BLaER1 treated with 17β-estradiol and CSF1 and Interleukin-3, amounts not matched to agents 10 nM and 100 nM (cell line): Measurements from ENCODE around the gene HDAC10.

Source experiments
- H3K27ac ChIP-seq, 11 experiments: shearing (Covaris generic); formaldehyde crosslinking; 2 replicates each; pipeline ENCODE4 v1.8.1; 2022
- H3K27me3 ChIP-seq, 11 experiments: shearing (Covaris generic); formaldehyde crosslinking; 2 replicates each; pipeline ENCODE4 v1.8.1; 2022
- H3K36me3 ChIP-seq, 11 experiments: shearing (Covaris generic); formaldehyde crosslinking; 2 replicates each; pipeline ENCODE4 v1.8.1; 2022
- H3K4me1 ChIP-seq, 10 experiments: shearing (Covaris generic); formaldehyde crosslinking; 2 replicates each; pipeline ENCODE4 v1.8.1; 2022
- H3K4me2 ChIP-seq, 11 experiments: shearing (Covaris generic); formaldehyde crosslinking; 2 replicates each; pipeline ENCODE4 v1.8.1; 2022
- H3K4me3 ChIP-seq, 10 experiments: shearing (Covaris generic); formaldehyde crosslinking; 2 replicates each; pipeline ENCODE4 v1.8.1; 2022
- H3K9ac ChIP-seq, 11 experiments: shearing (Covaris generic); formaldehyde crosslinking; 2 replicates each; pipeline ENCODE4 v1.8.1; 2022
- H3K9me3 ChIP-seq, 11 experiments: shearing (Covaris generic); formaldehyde crosslinking; replicated peaks in 1 of 11; 2 replicates each; pipeline ENCODE4 v1.8.1; 2022
- H4K20me1 ChIP-seq, 11 experiments: shearing (Covaris generic); formaldehyde crosslinking; 2 replicates each; pipeline ENCODE4 v1.8.1; 2022
- Cebpa-rat ChIP-seq, 11 experiments: shearing (Covaris generic); IDR thresholded peaks; 2 replicates each; pipeline ENCODE4 v1.8.1; 2022

Gene HDAC10

GRCh38 chr22:50238755-50239154 is 12.3 kb downstream of the HDAC10 start:
- H4K20me1 ChIP-seq: peaks cover 62 to 100% (median 92%) of the 10 kb centered on the region in 11 experiments
- TF ChIP-seq Cebpa-rat (IDR thresholded peaks at IDR 0.05): no peak
- peak overlapping the region; percentile 25 to 97 (median 53); a peak in 20 of 22 replicates for H3K4me2 ChIP-seq

GRCh38 chr22:50236731-50237409 is 14.2 kb downstream of the HDAC10 start:
- H3K4me3 ChIP-seq: peak overlapping the region in 8 of 10 experiments; percentile 4 to 58 (median 42); a peak in 10 of 20 replicates
- TF ChIP-seq Cebpa-rat (IDR thresholded peaks at IDR 0.05): no peak
- H4K20me1 ChIP-seq: peaks cover 69 to 100% (median 92%) of the 10 kb centered on the region in 11 experiments
- H3K27ac ChIP-seq: peak overlapping the region in 8 of 11 experiments; percentile 54 to 77 (median 60); a peak in 16 of 22 replicates
- H3K4me2 ChIP-seq: peak overlapping the region; percentile 68 to 98 (median 93)
- H3K27me3 ChIP-seq: no peaks in the 10 kb centered on the region
- peaks cover 21 to 50% (median 40%) of the 10 kb centered on the region in 11 experiments; a peak in 21 of 22 replicates for H3K36me3 ChIP-seq
- peaks cover 0 to 9% (median 0%) of the 10 kb centered on the region in 11 experiments; a peak in 2 of 22 replicates for H3K9me3 ChIP-seq
- H3K4me1 ChIP-seq: peaks cover 32 to 85% (median 65%) of the 10 kb centered on the region in 10 experiments
- peak overlapping the region; percentile 38 to 70 (median 57); a peak in 18 of 22 replicates for H3K9ac ChIP-seq

More at GRCh38 chr22:50238755-50239154, 12.3 kb downstream of the HDAC10 start:
- Histone ChIP-seq H3K4me1 (peaks cover 51 to 86% (median 77%) of the 10 kb centered on the region in 10 experiments), H3K36me3 (peaks cover 10 to 31% (median 25%) of the 10 kb centered on the region in 11 experiments; a peak in 19 of 22 replicates), H3K4me3 (no peak overlapping the region), H3K27ac (peak overlapping the region in 1 of 11 experiments; percentile 47; a peak in 2 of 22 replicates), H3K9ac (peak overlapping the region in 8 of 11 experiments; percentile 18 to 59 (median 36); a peak in 9 of 22 replicates), H3K27me3 (no peaks in the 10 kb centered on the region), H3K9me3 (peaks cover 0 to 9% (median 0%) of the 10 kb centered on the region in 11 experiments; a peak in 2 of 22 replicates)

GRCh38 chr22:50233223-50233622 is 17.8 kb downstream of the HDAC10 start:
- Histone ChIP-seq H3K9me3 (peaks cover 0 to 9% (median 0%) of the 10 kb centered on the region in 11 experiments; a peak in 2 of 22 replicates), H3K27ac (no peak overlapping the region), H3K4me1 (peaks cover 18 to 86% (median 73%) of the 10 kb centered on the region in 10 experiments), H3K9ac (peak overlapping the region in 1 of 11 experiments; percentile 29; a peak in 1 of 22 replicates), H3K36me3 (peaks cover 11 to 68% (median 36%) of the 10 kb centered on the region in 11 experiments; a peak in 20 of 22 replicates), H3K27me3 (peaks cover 0 to 8% (median 0%) of the 10 kb centered on the region in 11 experiments; a peak in 3 of 22 replicates), H4K20me1 (peaks cover 58 to 98% (median 81%) of the 10 kb centered on the region in 11 experiments), H3K4me3 (no peak overlapping the region), H3K4me2 (no peak overlapping the region; a peak in 2 of 22 replicates)
- no peak for TF ChIP-seq Cebpa-rat (IDR thresholded peaks at IDR 0.05)

- no peak for TF ChIP-seq Cebpa-rat (IDR thresholded peaks at IDR 0.05)
- Histone ChIP-seq H4K20me1 (peaks cover 63 to 98% (median 81%) of the 10 kb centered on the region in 11 experiments), H3K9ac (peak overlapping the region in 3 of 11 experiments; percentile 6 to 29 (median 10); a peak in 1 of 22 replicates), H3K27me3 (peaks cover 0 to 14% (median 0%) of the 10 kb centered on the region in 11 experiments; a peak in 6 of 22 replicates), H3K9me3 (peaks cover 0 to 9% (median 0%) of the 10 kb centered on the region in 11 experiments; a peak in 2 of 22 replicates), H3K4me1 (peaks cover 20 to 86% (median 73%) of the 10 kb centered on the region in 10 experiments), H3K4me3 (no peak overlapping the region), H3K36me3 (peaks cover 11 to 69% (median 36%) of the 10 kb centered on the region in 11 experiments; a peak in 20 of 22 replicates), H3K27ac (no peak overlapping the region), H3K4me2 (peak overlapping the region in 4 of 11 experiments; percentile 28 to 98 (median 74); a peak in 8 of 22 replicates)
Measured at GRCh38 chr22:50232481-50233151, 18.4 kb downstream of the HDAC10 start.

- Histone ChIP-seq H3K4me2 (peak overlapping the region in 8 of 11 experiments; percentile 89 to 99 (median 95); a peak in 15 of 22 replicates), H3K27me3 (peaks cover 0 to 24% (median 0%) of the 10 kb centered on the region in 11 experiments; a peak in 6 of 22 replicates), H3K4me1 (peaks cover 14 to 85% (median 67%) of the 10 kb centered on the region in 10 experiments), H3K36me3 (peaks cover 22 to 74% (median 44%) of the 10 kb centered on the region in 11 experiments), H3K9ac (peak overlapping the region in 2 of 11 experiments; percentile 33 to 59; a peak in 1 of 22 replicates), H4K20me1 (peaks cover 47 to 95% (median 75%) of the 10 kb centered on the region in 11 experiments), H3K9me3 (peaks cover 0 to 2% (median 0%) of the 10 kb centered on the region in 11 experiments; a peak in 2 of 22 replicates), H3K27ac (no peak overlapping the region), H3K4me3 (no peak overlapping the region)
- TF ChIP-seq Cebpa-rat (IDR thresholded peaks at IDR 0.05): no peak
Measured at GRCh38 chr22:50229370-50229769, 21.7 kb downstream of the HDAC10 start.

GRCh38 chr22:50228366-50228765 is 22.7 kb downstream of the HDAC10 start:
- H4K20me1 ChIP-seq: peaks cover 37 to 94% (median 68%) of the 10 kb centered on the region in 11 experiments; a peak in 21 of 22 replicates
- peaks cover 14 to 82% (median 67%) of the 10 kb centered on the region in 10 experiments for H3K4me1 ChIP-seq
- H3K27ac ChIP-seq: peak overlapping the region in 1 of 11 experiments; percentile 2; a peak in 1 of 22 replicates
- no peak overlapping the region for H3K4me3 ChIP-seq
- H3K4me2 ChIP-seq: peak overlapping the region in 10 of 11 experiments; percentile 33 to 99 (median 92); a peak in 18 of 22 replicates
- peaks cover 0 to 24% (median 0%) of the 10 kb centered on the region in 11 experiments; a peak in 6 of 22 replicates for H3K27me3 ChIP-seq
- TF ChIP-seq Cebpa-rat (IDR thresholded peaks at IDR 0.05): no peak
- peaks cover 26 to 76% (median 49%) of the 10 kb centered on the region in 11 experiments for H3K36me3 ChIP-seq
- H3K9ac ChIP-seq: peak overlapping the region in 4 of 11 experiments; percentile 22 to 59 (median 46); a peak in 2 of 22 replicates
- H3K9me3 ChIP-seq: no peaks in the 10 kb centered on the region

GRCh38 chr22:50227579-50228215 is 23.4 kb downstream of the HDAC10 start:
- Histone ChIP-seq H3K27ac (peak overlapping the region in 4 of 11 experiments; percentile 1 to 46 (median 24); a peak in 5 of 22 replicates), H4K20me1 (peaks cover 33 to 94% (median 68%) of the 10 kb centered on the region in 11 experiments; a peak in 21 of 22 replicates), H3K36me3 (peaks cover 26 to 76% (median 49%) of the 10 kb centered on the region in 11 experiments), H3K9me3 (no peaks in the 10 kb centered on the region), H3K27me3 (peaks cover 0 to 24% (median 0%) of the 10 kb centered on the region in 11 experiments; a peak in 6 of 22 replicates), H3K4me1 (peaks cover 14 to 82% (median 71%) of the 10 kb centered on the region in 10 experiments), H3K4me2 (peak overlapping the region; percentile 33 to 99 (median 91); a peak in 20 of 22 replicates), H3K4me3 (peak overlapping the region in 2 of 10 experiments; percentile 39 to 47; a peak in 3 of 20 replicates), H3K9ac (peak overlapping the region in 4 of 11 experiments; percentile 49 to 63 (median 59); a peak in 7 of 22 replicates)
- no peak for TF ChIP-seq Cebpa-rat (IDR thresholded peaks at IDR 0.05)
